Uterus (tissue), 4 donors: ENCODE data around the gene XXYLT1. TPM values are rescaled to one million over a fixed set of nuclear protein-coding genes. Genes with fewer than 3 reads are reported as not detected.

Experiments
- DNase-seq, 2 donors: peaks; one replicate each; pipeline ENCODE4 v3.0.0-alpha.2; 2019 to 2020
- H3K27ac ChIP-seq, 2 donors: fragments of 200-600 bp; sonication (generic); 1 replicate in 1 of 2; 2 replicates in 1 of 2; pipeline ENCODE4 v1.5.1; 2016 to 2018
- H3K27me3 ChIP-seq, 2 donors: fragments of 200-600 bp; sonication (generic); one replicate each; pipeline ENCODE4 v1.5.1; 2018 to 2019; ENCODE audit warnings: control low read depth in 1 of 2
- H3K36me3 ChIP-seq, 2 donors: fragments of 200-600 bp; sonication (generic); one replicate each; pipeline ENCODE4 v1.5.1; 2019; ENCODE audit warnings: control low read depth in 1 of 2
- H3K4me1 ChIP-seq, 2 donors: fragments of 200-600 bp; sonication (generic); one replicate each; pipeline ENCODE4 v1.5.1; 2018 to 2019; ENCODE audit warnings: control low read depth in 1 of 2
- H3K4me3 ChIP-seq, 2 donors: fragments of 200-600 bp; sonication (generic); 1 replicate in 1 of 2; 2 replicates in 1 of 2; pipeline ENCODE4 v1.5.1; 2018 to 2019; ENCODE audit warnings: mild to moderate bottlenecking in 1 of 2
- H3K9me3 ChIP-seq, 2 donors: fragments of 200-600 bp; sonication (generic); one replicate each; pipeline ENCODE4 v1.5.1; 2019; ENCODE audit warnings: control low read depth in 1 of 2
- POLR2A ChIP-seq, 2 donors: fragments of 450-650 bp; IDR thresholded peaks; one replicate each; pipeline ENCODE4 v1.6.1; 2016; ENCODE audit warnings: antibody characterized with exemption in 2 of 2, mild to moderate bottlenecking in 1 of 2, moderate library complexity in 1 of 2
- intact Hi-C: fragments of 100-400 bp; cut with DNase I; formaldehyde crosslinking; loops from one replicate; pipeline ENCODE4 v1.15.1; 2023; ENCODE audit warnings: low total_unique reads
- total RNA-seq, 4 donors: library from RNA; depleted of rRNA in 3 of 4; stranded (reverse); fragments of >200 nt in 3 of 4; gene quantifications; one replicate each; pipeline versions ENCODE4 v1.1.0 to v1.2.4, GENCODE V29; 2014 to 2023
- TF ChIP-seq, protein P1 (sequence below), 4 experiments: fragments of 200-600 bp in 2 of 4; fragments of 450-650 bp in 2 of 4; sonication (generic) in 2 of 4; IDR thresholded peaks; one replicate each; pipeline ENCODE4 v1.5.1; 2016 to 2019; ENCODE audit warnings: antibody characterized with exemption in 4 of 4, mild to moderate bottlenecking in 2 of 4, moderate library complexity in 1 of 4
- donor health status: DM: yes; HTN: yes; CAD: no.

XXYLT1 gene
- total RNA-seq, 4 donors from 2014 or later: 10.6 to 52.5 (median 23.8) TPM

- no peaks in the 10 kb centered on the region for H3K36me3 ChIP-seq
- H3K27ac ChIP-seq: no peak overlapping the region
- no peak overlapping the region for H3K4me3 ChIP-seq
- H3K27me3 ChIP-seq: no peaks in the 10 kb centered on the region
- intact Hi-C loops: no loop called here
- TF ChIP-seq, protein P1, sequence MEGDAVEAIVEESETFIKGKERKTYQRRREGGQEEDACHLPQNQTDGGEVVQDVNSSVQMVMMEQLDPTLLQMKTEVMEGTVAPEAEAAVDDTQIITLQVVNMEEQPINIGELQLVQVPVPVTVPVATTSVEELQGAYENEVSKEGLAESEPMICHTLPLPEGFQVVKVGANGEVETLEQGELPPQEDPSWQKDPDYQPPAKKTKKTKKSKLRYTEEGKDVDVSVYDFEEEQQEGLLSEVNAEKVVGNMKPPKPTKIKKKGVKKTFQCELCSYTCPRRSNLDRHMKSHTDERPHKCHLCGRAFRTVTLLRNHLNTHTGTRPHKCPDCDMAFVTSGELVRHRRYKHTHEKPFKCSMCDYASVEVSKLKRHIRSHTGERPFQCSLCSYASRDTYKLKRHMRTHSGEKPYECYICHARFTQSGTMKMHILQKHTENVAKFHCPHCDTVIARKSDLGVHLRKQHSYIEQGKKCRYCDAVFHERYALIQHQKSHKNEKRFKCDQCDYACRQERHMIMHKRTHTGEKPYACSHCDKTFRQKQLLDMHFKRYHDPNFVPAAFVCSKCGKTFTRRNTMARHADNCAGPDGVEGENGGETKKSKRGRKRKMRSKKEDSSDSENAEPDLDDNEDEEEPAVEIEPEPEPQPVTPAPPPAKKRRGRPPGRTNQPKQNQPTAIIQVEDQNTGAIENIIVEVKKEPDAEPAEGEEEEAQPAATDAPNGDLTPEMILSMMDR (IDR thresholded peaks at IDR 0.05): no peak
- no peak for TF ChIP-seq POLR2A (IDR thresholded peaks at IDR 0.05)
- no peaks in the 10 kb centered on the region for H3K4me1 ChIP-seq
- H3K9me3 ChIP-seq: no peaks in the 10 kb centered on the region
- peak; percentile 61 to 63 for DNase-seq
Observed at GRCh38 chr3:195113048-195113447, 157.9 kb downstream of the XXYLT1 start.

- Histone ChIP-seq H3K27ac (no peak overlapping the region), H3K27me3 (no peaks in the 10 kb centered on the region), H3K4me3 (no peak overlapping the region), H3K9me3 (no peaks in the 10 kb centered on the region), H3K36me3 (no peaks in the 10 kb centered on the region), H3K4me1 (no peaks in the 10 kb centered on the region)
- no peak for DNase-seq
- intact Hi-C loops: no loop called here
- no peak for TF ChIP-seq POLR2A (IDR thresholded peaks at IDR 0.05)
- TF ChIP-seq, protein P1 (IDR thresholded peaks at IDR 0.05): no peak
Observed at GRCh38 chr3:195112361-195112791, 158.6 kb downstream of the XXYLT1 start.

- DNase-seq: no peak
- Histone ChIP-seq H3K27me3 (no peaks in the 10 kb centered on the region), H3K27ac (no peak overlapping the region), H3K4me1 (no peaks in the 10 kb centered on the region), H3K36me3 (no peaks in the 10 kb centered on the region), H3K9me3 (no peaks in the 10 kb centered on the region), H3K4me3 (no peak overlapping the region)
- intact Hi-C loops: no loop called here
- TF ChIP-seq POLR2A (IDR thresholded peaks at IDR 0.05): no peak
- TF ChIP-seq, protein P1 (IDR thresholded peaks at IDR 0.05): no peak
Observed at GRCh38 chr3:195111766-195112165, 159.2 kb downstream of the XXYLT1 start.

GRCh38 chr3:195111319-195111705, 159.6 kb downstream of the XXYLT1 start:
- Histone ChIP-seq H3K27ac (no peak overlapping the region), H3K4me3 (no peak overlapping the region), H3K4me1 (no peaks in the 10 kb centered on the region), H3K9me3 (no peaks in the 10 kb centered on the region), H3K27me3 (no peaks in the 10 kb centered on the region), H3K36me3 (no peaks in the 10 kb centered on the region)
- no peak for DNase-seq
- intact Hi-C loops: no loop called here
- no peak for TF ChIP-seq POLR2A (IDR thresholded peaks at IDR 0.05)
- TF ChIP-seq, protein P1 (IDR thresholded peaks at IDR 0.05): no peak

GRCh38 chr3:195110647-195111318, 160.2 kb downstream of the XXYLT1 start:
- no peaks in the 10 kb centered on the region for H3K36me3 ChIP-seq
- DNase-seq: peak in 1 of 2 donors; percentile 48
- no peak overlapping the region for H3K4me3 ChIP-seq
- no peak overlapping the region for H3K27ac ChIP-seq
- TF ChIP-seq, protein P1 (IDR thresholded peaks at IDR 0.05): no peak
- TF ChIP-seq POLR2A (IDR thresholded peaks at IDR 0.05): no peak
- intact Hi-C loops: no loop called here
- H3K27me3 ChIP-seq: no peaks in the 10 kb centered on the region
- H3K9me3 ChIP-seq: no peaks in the 10 kb centered on the region
- no peaks in the 10 kb centered on the region for H3K4me1 ChIP-seq
